Left colon (tissue), 2 donors: Measurements from ENCODE around the gene LYZL1. TPM values are rescaled to one million over a fixed set of nuclear protein-coding genes. Genes with fewer than 3 reads are reported as not detected.
"Not testable (repeated sequence)": the region's sequence is repeated elsewhere in the genome, so short reads cannot be mapped to it uniquely, and the experiment has no call there.

Experiments used
- ATAC-seq: fragments of 200-7000 bp; cut with Tn5 transposase; one replicate; pipeline ENCODE4 v1.9.1; 2020; ENCODE audit warnings: mild to moderate bottlenecking, moderate library complexity
- DNase-seq, 2 donors: peaks; one replicate each; pipeline ENCODE4 v3.0.0-alpha.2; 2020
- intact Hi-C, 2 donors: fragments of 100-400 bp; cut with DNase I in 1 of 2; cut with micrococcal nuclease in 1 of 2; formaldehyde crosslinking; loops; one replicate each; pipeline versions ENCODE4 v1.11.2 to v1.14.0; 2022; cut with DNase I, micrococcal nuclease
- total RNA-seq, 2 donors: library from RNA; stranded (reverse); fragmentation: NEBNext Ultra II Directional; extraction: Animal tissue kit (Norgen Biotek cat#: 25700); gene quantifications; one replicate each; pipeline ENCODE4 v1.2.1, GENCODE V29; 2021
- donor health status: DM: no; HTN: no; CAD: no.
- donor health status: DM: yes; HTN: yes; CAD: no.

The LYZL1 gene
- total RNA-seq, 2 donors from 2014 or later: not detected

GRCh38 chr10:29257106-29257783, 31.6 kb upstream of the LYZL1 start:
- no peak for ATAC-seq
- peak in 1 of 2 donors; percentile 49 for DNase-seq
- intact Hi-C loops: no loop called here

- ATAC-seq: no peak
- intact Hi-C loops: no loop called here
- no peak for DNase-seq
These were observed 31.1 kb upstream of the LYZL1 start for GRCh38 chr10:29257784-29258135.

- DNase-seq (no peak), ATAC-seq (no peak)
- intact Hi-C loops: no loop called here
These were observed 29.4 kb upstream of the LYZL1 start for GRCh38 chr10:29259498-29259897.

- DNase-seq: no peak
- no peak for ATAC-seq
- intact Hi-C loops: no loop called here
These were observed 25.4 kb upstream of the LYZL1 start for GRCh38 chr10:29263506-29263905.

- intact Hi-C loops: no loop called here
- no peak for DNase-seq
- ATAC-seq: no peak
These were observed 23.6 kb upstream of the LYZL1 start for GRCh38 chr10:29265210-29265768.

GRCh38 chr10:29266641-29267040, 22.2 kb upstream of the LYZL1 start:
- DNase-seq (no peak), ATAC-seq (no peak)
- intact Hi-C loops: no loop called here

GRCh38 chr10:29268011-29268410, 20.9 kb upstream of the LYZL1 start:
- no peak for DNase-seq
- intact Hi-C loops: no loop called here
- no peak for ATAC-seq

- intact Hi-C loops: no loop called here
These were observed 19.4 kb upstream of the LYZL1 start for GRCh38 chr10:29269486-29269885.

GRCh38 chr10:29270883-29271282, 18.0 kb upstream of the LYZL1 start:
- DNase-seq (no peak), ATAC-seq (no peak)
- intact Hi-C loops: no loop called here

More at GRCh38 chr10:29269486-29269885, 19.4 kb upstream of the LYZL1 start:
- DNase-seq: no peak
- no peak for ATAC-seq

- ATAC-seq (no peak), DNase-seq (no peak)
- intact Hi-C loops: no loop called here
These were observed 17.0 kb upstream of the LYZL1 start for GRCh38 chr10:29271877-29272276.

- DNase-seq (no peak), ATAC-seq (no peak)
- intact Hi-C loops: no loop called here
These were observed 15.4 kb upstream of the LYZL1 start for GRCh38 chr10:29273478-29273877.

- DNase-seq: no peak
- intact Hi-C loops: no loop called here
- no peak for ATAC-seq
These were observed 12.5 kb upstream of the LYZL1 start for GRCh38 chr10:29276251-29276850.

- no peak for ATAC-seq
- intact Hi-C loops: no loop called here
These were observed 11.6 kb upstream of the LYZL1 start for GRCh38 chr10:29277296-29277695.

GRCh38 chr10:29279779-29280487, 8.9 kb upstream of the LYZL1 start:
- DNase-seq: no peak
- intact Hi-C loops: no loop called here
- no peak for ATAC-seq

More at GRCh38 chr10:29277296-29277695, 11.6 kb upstream of the LYZL1 start:
- DNase-seq: no peak

- ATAC-seq (no peak), DNase-seq (no peak)
- intact Hi-C loops: no loop called here
These were observed 8.4 kb upstream of the LYZL1 start for GRCh38 chr10:29280488-29280840.

GRCh38 chr10:29285624-29286051, 3.2 kb upstream of the LYZL1 start:
- intact Hi-C loops: no loop called here
- DNase-seq (no peak), ATAC-seq (no peak)

- no peak for ATAC-seq
- intact Hi-C loops: no loop called here
These were observed 1.2 kb upstream of the LYZL1 start for GRCh38 chr10:29287635-29288034.

GRCh38 chr10:29291561-29291960, 2.7 kb downstream of the LYZL1 start:
- DNase-seq, intact Hi-C loops, ATAC-seq: not testable (repeated sequence)

More at GRCh38 chr10:29287635-29288034, 1.2 kb upstream of the LYZL1 start:
- DNase-seq: no peak

- DNase-seq, ATAC-seq, intact Hi-C loops: not testable (repeated sequence)
These were observed 3.5 kb downstream of the LYZL1 start for GRCh38 chr10:29292406-29292805.

- ATAC-seq (no peak), DNase-seq (no peak)
- intact Hi-C loops: no loop called here
These were observed 6.9 kb downstream of the LYZL1 start for GRCh38 chr10:29295813-29296212.
